NCI-H2107 treated with DMSO at 0.1 percent for 48 hours (cell line): Measurements from ENCODE around the gene NFYC.

ENCODE experiments used
- DNase-seq: peaks from one replicate; lab custom pipeline; 2025; ENCODE audit not compliant: unreplicated experiment; lab: John Stamatoyannopoulos, UW

The NFYC gene

DNA sequence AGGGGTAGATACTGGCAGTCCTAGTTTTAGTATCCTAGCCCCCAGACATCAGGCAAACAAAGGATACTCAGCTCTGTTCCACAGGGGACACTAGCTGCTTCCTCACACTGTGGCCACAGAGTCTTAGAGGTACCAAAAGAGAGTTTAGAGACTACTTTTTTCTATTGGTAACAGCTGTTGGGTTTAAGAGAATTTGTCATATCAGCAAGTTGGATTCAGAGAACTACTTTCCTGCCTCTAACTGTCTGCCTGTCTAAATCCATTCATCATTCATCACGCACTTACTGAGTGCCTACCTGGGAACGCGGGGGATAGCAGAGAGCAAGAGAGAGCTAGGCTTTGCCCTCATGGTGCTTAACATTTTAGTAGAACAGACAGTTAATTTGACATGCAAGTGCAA lies 65.0 kb downstream of the NFYC start:
- DNase-seq: no peak

GRCh38 chr1:40757084-40757483 lies 65.6 kb downstream of the NFYC start:
- no peak for DNase-seq

- DNase-seq: no peak
These were observed 66.5 kb downstream of the NFYC start for GRCh38 chr1:40758004-40758403.

DNA sequence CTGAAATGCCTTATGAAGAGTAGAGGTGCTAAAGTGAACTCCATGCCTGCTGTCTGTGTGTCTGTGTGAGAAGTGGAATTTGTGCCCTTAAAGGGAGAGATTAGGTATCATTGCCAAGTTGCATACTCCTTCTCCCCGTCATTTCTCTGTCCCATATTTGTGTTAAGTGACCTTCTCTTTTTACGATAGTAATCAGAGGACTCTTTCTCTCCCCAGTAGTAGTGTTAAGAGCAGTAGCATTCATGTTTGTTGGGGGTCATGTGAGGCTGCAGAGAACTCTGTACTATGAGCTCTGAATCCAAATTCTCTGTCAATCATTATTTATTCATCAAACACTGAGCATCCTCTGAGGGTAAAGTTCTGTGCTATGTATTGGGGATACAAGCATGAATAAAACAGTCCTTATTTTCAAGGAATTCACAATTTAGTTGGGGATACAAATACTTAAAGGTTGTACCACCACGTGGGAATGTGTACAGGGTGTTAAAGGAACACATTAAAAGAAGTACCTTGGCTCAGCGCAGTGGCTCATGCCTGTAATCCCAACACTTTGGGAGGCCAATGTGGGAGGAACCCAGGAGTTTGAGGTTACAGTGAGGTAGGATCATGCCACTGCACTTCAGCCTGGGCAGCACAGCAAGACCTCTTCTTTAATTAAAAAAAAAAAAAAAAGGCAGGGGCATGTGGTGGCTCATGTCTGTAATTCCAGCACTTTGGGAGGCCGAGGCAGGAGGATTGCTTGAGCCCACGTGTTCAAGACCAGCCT lies 67.3 kb downstream of the NFYC start:
- DNase-seq: no peak

GRCh38 chr1:40760984-40761383 lies 69.5 kb downstream of the NFYC start:
- DNase-seq: no peak

- DNase-seq: no peak
These were observed 70.8 kb downstream of the NFYC start for GRCh38 chr1:40762144-40762923.

DNA sequence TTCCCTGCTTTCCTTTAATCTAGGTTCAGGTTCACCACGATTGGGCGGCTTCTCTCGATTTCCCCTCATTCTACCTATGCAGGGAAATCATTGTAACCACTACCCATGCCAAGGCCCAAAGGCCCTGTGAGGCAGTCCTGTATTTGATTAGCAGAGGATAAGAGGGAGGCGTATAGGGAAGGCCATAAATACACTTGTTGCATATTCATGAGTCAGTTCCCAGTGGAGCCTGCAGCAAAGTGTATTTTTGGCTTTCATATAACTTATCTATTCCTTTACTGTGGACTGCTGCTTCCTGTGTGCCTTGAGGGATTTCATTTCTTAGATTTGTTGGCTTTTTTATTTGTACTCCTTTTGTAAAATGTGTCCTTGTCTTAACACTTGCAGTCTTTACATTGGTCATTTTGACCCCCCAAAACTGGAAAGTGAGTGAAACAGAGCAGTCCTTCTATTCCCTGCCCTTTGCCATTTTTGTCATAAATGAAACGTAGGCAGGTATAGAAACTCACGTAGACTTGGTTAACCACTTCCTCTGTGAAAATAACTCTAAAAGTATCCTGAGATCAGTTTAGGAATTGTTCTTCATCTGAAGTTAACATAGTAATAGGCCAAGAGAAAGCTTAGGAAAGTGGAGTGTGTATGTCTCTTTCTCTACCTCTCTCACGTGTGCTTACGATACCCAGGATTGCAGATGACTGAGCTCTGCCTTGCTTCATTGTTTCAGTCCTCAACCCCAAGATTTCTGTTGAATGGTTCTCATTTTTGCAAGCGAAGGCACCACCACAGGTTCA lies 72.4 kb downstream of the NFYC start:
- DNase-seq: no peak

- DNase-seq: no peak
These were observed 73.5 kb downstream of the NFYC start for GRCh38 chr1:40764981-40765380.

DNA sequence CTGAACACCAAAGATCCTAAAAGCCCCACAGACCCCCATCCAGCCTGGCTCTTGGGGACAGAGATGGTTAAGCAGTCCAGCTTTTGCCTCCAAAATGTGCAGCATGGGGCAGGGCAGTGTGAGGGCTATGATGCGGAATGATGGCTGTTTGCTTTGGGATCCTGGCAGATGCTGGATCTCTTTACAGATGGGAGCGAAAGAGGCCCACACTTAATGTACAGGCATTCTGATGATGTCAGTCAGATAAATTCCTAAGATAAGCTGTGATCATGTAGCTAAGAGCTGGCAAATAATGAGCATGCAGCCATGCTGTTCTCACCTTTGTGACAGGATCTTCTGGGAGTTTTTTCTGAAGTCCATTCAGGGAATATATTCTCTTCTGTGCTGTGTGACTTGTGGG lies 74.5 kb downstream of the NFYC start:
- DNase-seq: no peak

DNA sequence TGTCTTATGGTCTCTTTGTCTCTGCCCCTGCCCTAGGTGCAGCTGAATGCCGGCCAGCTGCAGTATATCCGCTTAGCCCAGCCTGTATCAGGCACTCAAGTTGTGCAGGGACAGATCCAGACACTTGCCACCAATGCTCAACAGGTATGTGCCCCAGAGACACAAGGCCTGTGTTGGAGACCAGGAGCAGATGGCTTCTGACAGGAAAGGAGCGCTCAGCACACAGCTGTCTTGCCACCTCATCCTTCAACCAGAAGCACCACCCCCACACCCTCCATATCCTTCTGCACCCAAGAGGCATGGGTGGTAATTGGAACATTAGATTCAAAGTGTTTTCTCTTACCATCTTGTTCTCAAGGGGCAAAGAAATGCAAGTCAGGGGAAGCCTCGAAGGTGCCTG lies 75.1 kb downstream of the NFYC start:
- DNase-seq: no peak

DNA sequence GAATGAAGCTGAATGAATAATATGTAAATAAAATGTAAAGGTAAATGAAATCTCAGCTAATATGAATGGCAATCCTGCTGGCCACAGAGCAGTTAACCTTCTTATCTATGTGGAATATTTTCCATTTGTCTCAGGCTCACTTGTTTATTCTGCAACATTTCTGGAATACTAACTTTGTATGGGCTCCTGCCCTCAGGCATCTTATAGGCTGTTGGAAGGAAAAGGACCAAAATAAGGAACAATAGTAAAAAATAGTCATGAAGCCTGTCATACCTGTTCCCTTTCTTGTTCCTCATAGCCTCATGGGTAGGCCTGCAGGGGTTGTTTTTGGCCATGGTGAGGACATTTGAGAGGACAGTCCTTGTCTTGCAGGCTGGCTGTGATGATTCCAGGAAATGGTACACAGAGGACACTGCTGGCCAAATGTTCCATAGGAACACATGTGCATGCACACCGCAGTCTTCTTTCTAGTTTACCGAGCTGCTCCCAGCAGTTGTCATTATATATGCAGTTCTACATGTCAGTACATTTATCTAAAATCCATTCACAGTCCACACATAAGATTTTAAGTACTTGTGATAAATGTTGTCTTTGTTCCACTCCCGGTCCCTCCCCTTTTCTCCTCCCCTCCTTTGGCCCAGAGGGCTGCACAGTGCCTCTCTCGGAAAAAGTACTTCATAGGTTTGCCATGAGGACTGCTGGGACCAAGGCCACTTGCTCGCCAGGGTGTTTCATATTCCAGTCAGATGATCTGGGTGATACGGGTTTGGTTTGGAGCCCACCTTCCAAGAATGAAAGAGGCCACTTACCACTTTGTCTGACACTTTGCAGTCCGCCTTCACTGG lies 76.9 kb downstream of the NFYC start:
- DNase-seq: no peak

GRCh38 chr1:40769815-40770214 lies 78.3 kb downstream of the NFYC start:
- DNase-seq: no peak

DNA sequence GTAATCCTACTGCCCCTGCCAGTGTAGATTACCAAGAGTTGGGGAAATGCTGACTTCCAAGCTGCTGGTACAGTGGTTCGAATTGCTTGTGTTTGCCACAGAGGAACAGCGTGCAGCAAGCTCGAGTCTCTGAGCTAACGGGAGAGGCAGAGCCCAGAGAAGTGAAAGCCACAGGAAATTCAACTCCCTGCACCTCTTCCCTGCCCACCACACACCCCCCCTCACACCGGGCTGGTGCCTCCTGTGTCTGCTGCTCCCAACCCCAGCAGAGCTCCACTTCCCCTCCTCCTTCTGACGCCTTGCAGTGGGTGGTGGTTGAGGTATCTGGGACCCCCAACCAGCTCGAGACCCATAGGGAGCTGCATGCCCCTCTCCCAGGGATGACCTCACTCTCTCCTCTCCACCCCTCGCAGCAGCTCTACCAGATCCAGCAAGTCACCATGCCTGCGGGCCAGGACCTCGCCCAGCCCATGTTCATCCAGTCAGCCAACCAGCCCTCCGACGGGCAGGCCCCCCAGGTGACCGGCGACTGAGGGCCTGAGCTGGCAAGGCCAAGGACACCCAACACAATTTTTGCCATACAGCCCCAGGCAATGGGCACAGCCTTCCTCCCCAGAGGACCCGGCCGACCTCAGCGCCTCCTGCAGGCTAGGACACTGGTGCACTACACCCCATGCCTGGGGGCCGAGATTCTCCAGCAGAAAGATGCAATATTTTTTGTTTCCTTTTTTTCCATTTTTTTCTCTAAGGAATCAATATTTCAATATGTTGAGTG lies 79.0 kb downstream of the NFYC start:
- DNase-seq: no peak

GRCh38 chr1:40772146-40772955 lies 80.8 kb downstream of the NFYC start:
- no peak for DNase-seq

GRCh38 chr1:40773748-40774265 lies 82.3 kb downstream of the NFYC start:
- no peak for DNase-seq

DNA sequence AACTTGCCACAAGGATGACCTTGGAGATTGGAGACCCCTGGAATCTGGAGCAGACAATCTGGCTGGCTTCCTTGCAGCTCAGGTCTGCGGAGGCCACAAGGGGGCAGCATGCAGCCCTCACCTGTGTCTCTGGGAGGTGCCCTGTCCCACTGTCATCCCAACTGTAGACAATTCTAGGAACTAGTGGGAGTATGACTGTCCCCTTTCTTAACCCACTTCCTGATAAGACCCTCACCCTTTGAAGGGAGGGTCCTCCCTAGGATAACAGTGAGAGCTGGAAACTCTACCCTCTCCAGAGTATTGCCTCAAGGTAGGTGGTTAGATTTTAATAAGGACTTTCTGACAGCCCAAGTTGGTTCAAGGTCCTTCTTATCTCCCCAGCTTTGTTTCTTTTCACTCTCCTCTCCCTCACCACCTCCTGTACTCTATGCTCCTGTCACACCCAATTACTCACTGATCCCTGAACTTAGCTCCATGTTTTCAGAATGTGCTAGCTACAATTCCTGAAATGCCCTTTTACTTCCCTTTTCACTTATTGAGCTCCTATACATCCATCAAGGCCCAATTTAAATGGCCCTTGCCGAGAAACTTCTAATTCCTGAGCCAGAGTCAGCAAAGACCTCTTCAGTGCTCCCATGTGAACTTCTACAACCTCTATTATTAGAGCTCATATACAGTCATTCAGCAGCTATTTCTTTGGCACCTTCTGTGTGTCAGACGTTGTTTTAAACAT lies 82.9 kb downstream of the NFYC start:
- no peak for DNase-seq

DNA sequence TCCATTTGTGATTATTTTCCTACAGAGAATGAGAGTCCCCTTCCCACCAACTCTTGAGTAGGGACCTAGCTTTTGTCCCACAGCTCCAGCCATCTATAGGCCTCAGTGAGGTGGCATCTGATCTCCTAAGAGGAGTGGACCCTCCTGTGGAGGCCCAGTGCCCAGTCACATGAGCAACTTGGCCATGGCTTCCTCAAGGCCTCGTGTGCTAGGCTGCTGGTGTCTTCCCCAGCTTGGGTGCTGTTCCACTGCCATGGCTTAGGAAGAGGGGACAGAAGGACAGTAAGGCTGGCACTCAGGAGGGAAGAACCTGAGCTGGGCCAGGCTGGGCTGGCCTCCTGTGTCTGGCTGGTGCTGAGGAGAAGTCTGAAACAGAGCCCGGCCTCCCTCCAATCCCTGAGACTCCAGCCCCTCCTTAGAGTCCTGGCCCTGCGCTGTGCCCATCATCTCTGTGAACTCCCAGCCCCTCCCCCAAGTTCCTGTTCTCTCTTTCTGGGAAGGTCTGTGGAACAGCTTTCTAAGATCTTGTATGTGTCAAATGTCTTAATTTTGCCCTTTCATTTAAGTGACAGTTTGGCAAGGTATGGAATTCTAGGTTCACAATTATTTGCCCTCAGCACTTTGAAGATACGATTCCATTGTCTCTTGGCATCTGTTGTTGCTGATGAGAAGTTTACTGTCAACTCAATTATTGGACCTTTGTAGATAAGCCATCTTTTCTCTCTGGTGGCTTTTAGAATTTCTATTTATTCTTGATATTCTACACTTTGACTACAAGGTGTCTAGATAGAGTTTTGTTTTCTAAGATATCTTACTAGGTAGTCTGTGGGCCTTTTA lies 85.0 kb downstream of the NFYC start:
- no peak for DNase-seq
